Measurements from ENCODE around the gene EVA1A. TPM values are rescaled to one million over a fixed set of nuclear protein-coding genes. Genes with fewer than 3 reads are reported as not detected.
A peak's percentile ranks its signal among the peaks of the same experiment; 100 is the strongest.

EVA1A gene
- total and polyA plus RNA-seq, 4 donors = 45.7 to 206 (median 100) TPM

DNA sequence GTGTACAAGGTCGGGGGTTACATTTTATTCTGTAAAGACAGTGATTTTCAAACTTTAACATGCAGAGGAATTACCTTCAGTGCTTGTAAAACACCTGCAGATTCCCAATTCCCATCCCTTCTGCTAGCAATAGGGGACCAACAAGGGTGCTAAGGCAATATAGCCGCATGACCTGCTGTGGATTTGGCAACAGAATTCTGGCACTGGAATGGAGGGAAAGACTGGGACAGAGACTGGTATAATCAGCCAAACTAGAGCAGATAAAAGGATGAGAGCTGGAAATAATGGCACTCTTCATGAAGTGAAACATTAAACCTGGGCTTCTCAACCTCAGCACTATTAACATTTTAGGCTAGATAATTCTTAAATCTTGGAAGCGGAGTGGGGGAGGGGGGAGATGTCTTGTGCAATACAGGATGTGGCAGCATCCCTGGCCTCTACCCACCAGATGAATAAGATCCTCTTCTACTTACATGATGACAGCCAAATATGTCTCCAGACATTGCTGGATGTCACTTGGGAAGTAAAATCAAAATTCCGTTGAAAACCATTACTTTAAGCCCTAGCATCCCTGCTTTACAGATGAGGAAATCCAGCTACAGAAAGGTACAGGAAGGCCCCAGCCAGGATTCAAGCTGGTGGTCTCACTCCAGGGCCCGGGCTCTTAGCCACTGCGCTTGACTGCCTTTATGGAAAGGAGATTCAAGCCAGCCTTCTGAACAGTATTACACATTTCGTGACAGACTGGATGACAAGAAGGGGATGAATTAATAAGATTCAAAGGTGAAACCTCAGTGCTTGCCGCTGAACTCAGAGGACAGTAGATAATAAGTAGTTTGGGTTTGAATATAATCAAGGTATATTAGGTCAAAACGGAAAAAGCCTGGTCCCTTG, 1.7 kb downstream of the EVA1A start:
- H3K4me1 ChIP-seq (ENCODE audit: control insufficient read depth in 4 of 4, insufficient read depth in 4 of 4, low read length in 3 of 4) = peaks cover 0 to 29% (median 20%) of the 10 kb centered on the region in 4 donors
- H3K9ac ChIP-seq (ENCODE audit: low read depth in 1 of 2, low read length in 2 of 2) = no peak overlapping the region
- TF ChIP-seq, protein P1, sequence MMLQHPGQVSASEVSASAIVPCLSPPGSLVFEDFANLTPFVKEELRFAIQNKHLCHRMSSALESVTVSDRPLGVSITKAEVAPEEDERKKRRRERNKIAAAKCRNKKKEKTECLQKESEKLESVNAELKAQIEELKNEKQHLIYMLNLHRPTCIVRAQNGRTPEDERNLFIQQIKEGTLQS (IDR thresholded peaks at IDR 0.05) = no peak
- TF ChIP-seq SP1 (IDR thresholded peaks at IDR 0.05) (no peak), EGR1 (IDR thresholded peaks at IDR 0.05; ENCODE audit: low read depth in 2 of 2) (no peak)
- DNase-seq (ENCODE audit: low spot score) = peak; percentile 17
- H3K9me3 ChIP-seq (ENCODE audit: control insufficient read depth in 4 of 4, low read length in 3 of 4) = no peaks in the 10 kb centered on the region
- H3K36me3 ChIP-seq (ENCODE audit: control insufficient read depth in 4 of 4, insufficient read depth in 3 of 4, low read depth in 1 of 4, low read length in 3 of 4) = no peaks in the 10 kb centered on the region
- H3K4me3 ChIP-seq (ENCODE audit: low read depth in 1 of 3, low read length in 3 of 3) = peak overlapping the region in 2 of 3 donors; percentile 16 to 53
- H3K27ac ChIP-seq (ENCODE audit: low read depth in 1 of 2, low read length in 2 of 2) = peak overlapping the region in 1 of 2 donors; percentile 49
- no peaks in the 10 kb centered on the region for H3K27me3 ChIP-seq (ENCODE audit: control insufficient read depth in 4 of 4, insufficient read depth in 4 of 4, low read length in 3 of 4)
- WGBS = 65% methylated on average over 9 of the region's 9 CpGs

DNA sequence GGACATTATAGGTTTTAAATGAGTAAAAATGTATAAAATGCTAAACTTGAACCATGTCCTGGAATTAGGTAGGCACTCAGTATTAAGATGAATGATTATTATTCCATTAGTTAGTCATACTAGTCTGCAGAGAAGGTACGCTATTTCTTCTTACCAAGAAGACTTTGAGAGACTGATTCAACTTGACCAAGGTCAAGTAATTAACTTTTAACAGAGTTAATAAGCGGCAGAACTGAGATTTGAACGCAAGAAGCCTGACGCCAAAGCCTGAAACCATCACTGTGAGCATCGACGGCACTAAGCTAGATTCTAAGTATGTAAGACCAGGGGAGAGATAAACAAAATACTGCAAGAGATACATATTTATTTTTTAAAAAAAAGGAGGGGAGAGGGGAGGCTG, 2.6 kb downstream of the EVA1A start:
- H3K27me3 ChIP-seq (ENCODE audit: control insufficient read depth in 4 of 4, insufficient read depth in 4 of 4, low read length in 3 of 4) = no peaks in the 10 kb centered on the region
- H3K9me3 ChIP-seq (ENCODE audit: control insufficient read depth in 4 of 4, low read length in 3 of 4) = no peaks in the 10 kb centered on the region
- no peak overlapping the region for H3K9ac ChIP-seq (ENCODE audit: low read depth in 1 of 2, low read length in 2 of 2)
- H3K27ac ChIP-seq (ENCODE audit: low read depth in 1 of 2, low read length in 2 of 2) = no peak overlapping the region
- H3K4me3 ChIP-seq (ENCODE audit: low read depth in 1 of 3, low read length in 3 of 3) = no peak overlapping the region
- no peaks in the 10 kb centered on the region for H3K36me3 ChIP-seq (ENCODE audit: control insufficient read depth in 4 of 4, insufficient read depth in 3 of 4, low read depth in 1 of 4, low read length in 3 of 4)
- WGBS = 97% methylated on average over 6 of the region's 6 CpGs
- peak; percentile 10 for DNase-seq (ENCODE audit: low spot score)
- TF ChIP-seq EGR1 (IDR thresholded peaks at IDR 0.05; ENCODE audit: low read depth in 2 of 2) (no peak), YY1 (IDR thresholded peaks at IDR 0.05) (no peak), TAF1 (conservative IDR thresholded peaks at IDR 0.05) (no peak), SP1 (IDR thresholded peaks at IDR 0.05) (no peak)
- TF ChIP-seq, protein P2, sequence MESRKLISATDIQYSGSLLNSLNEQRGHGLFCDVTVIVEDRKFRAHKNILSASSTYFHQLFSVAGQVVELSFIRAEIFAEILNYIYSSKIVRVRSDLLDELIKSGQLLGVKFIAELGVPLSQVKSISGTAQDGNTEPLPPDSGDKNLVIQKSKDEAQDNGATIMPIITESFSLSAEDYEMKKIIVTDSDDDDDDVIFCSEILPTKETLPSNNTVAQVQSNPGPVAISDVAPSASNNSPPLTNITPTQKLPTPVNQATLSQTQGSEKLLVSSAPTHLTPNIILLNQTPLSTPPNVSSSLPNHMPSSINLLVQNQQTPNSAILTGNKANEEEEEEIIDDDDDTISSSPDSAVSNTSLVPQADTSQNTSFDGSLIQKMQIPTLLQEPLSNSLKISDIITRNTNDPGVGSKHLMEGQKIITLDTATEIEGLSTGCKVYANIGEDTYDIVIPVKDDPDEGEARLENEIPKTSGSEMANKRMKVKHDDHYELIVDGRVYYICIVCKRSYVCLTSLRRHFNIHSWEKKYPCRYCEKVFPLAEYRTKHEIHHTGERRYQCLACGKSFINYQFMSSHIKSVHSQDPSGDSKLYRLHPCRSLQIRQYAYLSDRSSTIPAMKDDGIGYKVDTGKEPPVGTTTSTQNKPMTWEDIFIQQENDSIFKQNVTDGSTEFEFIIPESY (IDR thresholded peaks at IDR 0.05) = no peak
- TF ChIP-seq, protein P1 (IDR thresholded peaks at IDR 0.05) = no peak
- TF ChIP-seq, protein P3, sequence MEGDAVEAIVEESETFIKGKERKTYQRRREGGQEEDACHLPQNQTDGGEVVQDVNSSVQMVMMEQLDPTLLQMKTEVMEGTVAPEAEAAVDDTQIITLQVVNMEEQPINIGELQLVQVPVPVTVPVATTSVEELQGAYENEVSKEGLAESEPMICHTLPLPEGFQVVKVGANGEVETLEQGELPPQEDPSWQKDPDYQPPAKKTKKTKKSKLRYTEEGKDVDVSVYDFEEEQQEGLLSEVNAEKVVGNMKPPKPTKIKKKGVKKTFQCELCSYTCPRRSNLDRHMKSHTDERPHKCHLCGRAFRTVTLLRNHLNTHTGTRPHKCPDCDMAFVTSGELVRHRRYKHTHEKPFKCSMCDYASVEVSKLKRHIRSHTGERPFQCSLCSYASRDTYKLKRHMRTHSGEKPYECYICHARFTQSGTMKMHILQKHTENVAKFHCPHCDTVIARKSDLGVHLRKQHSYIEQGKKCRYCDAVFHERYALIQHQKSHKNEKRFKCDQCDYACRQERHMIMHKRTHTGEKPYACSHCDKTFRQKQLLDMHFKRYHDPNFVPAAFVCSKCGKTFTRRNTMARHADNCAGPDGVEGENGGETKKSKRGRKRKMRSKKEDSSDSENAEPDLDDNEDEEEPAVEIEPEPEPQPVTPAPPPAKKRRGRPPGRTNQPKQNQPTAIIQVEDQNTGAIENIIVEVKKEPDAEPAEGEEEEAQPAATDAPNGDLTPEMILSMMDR (IDR thresholded peaks at IDR 0.05; ENCODE audit: low read depth, low read length, missing input control) = no peak
- peaks cover 0 to 29% (median 20%) of the 10 kb centered on the region in 4 donors for H3K4me1 ChIP-seq (ENCODE audit: control insufficient read depth in 4 of 4, insufficient read depth in 4 of 4, low read length in 3 of 4)

DNA sequence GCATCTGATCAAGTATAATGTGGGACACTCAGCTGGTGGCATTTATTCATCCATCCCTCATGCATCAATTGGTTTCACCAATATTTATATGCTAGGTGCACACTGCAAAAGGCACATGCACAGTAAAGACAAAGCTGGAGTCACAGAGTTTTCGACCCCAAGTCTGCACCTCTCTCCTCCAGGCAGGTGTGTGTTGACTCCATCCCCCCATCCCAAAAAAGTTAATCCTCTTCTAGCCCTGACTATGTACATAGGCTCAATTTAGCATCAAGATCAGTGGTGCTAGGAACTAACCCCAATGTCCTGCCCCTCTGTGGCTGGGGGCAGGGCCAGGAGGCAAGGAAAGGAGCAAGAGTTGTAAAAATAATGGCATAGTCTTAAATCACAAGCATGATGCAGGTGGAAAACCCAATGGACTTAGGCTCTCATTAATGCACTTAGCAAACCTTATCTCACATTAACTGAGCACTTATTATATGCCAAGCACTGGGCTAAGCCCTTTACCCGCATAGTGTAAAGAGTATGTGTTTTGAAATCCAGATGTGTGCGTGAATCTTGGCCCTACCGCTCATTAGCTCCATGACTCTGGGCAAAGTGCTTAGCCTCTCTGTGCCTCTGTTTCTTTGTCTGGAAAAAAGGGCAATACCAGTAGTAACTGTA, 3.1 kb downstream of the EVA1A start:
- H3K4me1 ChIP-seq (ENCODE audit: control insufficient read depth in 4 of 4, insufficient read depth in 4 of 4, low read length in 3 of 4) = peaks cover 0 to 29% (median 20%) of the 10 kb centered on the region in 4 donors
- H3K4me3 ChIP-seq (ENCODE audit: low read depth in 1 of 3, low read length in 3 of 3) = no peak overlapping the region
- DNase-seq (ENCODE audit: low spot score) = peak; percentile 3
- no peaks in the 10 kb centered on the region for H3K27me3 ChIP-seq (ENCODE audit: control insufficient read depth in 4 of 4, insufficient read depth in 4 of 4, low read length in 3 of 4)
- H3K9ac ChIP-seq (ENCODE audit: low read depth in 1 of 2, low read length in 2 of 2) = no peak overlapping the region
- WGBS = 85% methylated on average over 4 of the region's 4 CpGs
- H3K27ac ChIP-seq (ENCODE audit: low read depth in 1 of 2, low read length in 2 of 2) = no peak overlapping the region
- no peaks in the 10 kb centered on the region for H3K9me3 ChIP-seq (ENCODE audit: control insufficient read depth in 4 of 4, low read length in 3 of 4)
- H3K36me3 ChIP-seq (ENCODE audit: control insufficient read depth in 4 of 4, insufficient read depth in 3 of 4, low read depth in 1 of 4, low read length in 3 of 4) = no peaks in the 10 kb centered on the region
- TF ChIP-seq, protein P1 (IDR thresholded peaks at IDR 0.05) = no peak
- no peak for TF ChIP-seq NR2F2 (IDR thresholded peaks at IDR 0.05)
- TF ChIP-seq RAD21 (IDR thresholded peaks at IDR 0.05) = no peak
- TF ChIP-seq FOXA1 (IDR thresholded peaks at IDR 0.05) = no peak
- no peak for TF ChIP-seq FOXA2 (IDR thresholded peaks at IDR 0.05)
- TF ChIP-seq, protein P4, sequence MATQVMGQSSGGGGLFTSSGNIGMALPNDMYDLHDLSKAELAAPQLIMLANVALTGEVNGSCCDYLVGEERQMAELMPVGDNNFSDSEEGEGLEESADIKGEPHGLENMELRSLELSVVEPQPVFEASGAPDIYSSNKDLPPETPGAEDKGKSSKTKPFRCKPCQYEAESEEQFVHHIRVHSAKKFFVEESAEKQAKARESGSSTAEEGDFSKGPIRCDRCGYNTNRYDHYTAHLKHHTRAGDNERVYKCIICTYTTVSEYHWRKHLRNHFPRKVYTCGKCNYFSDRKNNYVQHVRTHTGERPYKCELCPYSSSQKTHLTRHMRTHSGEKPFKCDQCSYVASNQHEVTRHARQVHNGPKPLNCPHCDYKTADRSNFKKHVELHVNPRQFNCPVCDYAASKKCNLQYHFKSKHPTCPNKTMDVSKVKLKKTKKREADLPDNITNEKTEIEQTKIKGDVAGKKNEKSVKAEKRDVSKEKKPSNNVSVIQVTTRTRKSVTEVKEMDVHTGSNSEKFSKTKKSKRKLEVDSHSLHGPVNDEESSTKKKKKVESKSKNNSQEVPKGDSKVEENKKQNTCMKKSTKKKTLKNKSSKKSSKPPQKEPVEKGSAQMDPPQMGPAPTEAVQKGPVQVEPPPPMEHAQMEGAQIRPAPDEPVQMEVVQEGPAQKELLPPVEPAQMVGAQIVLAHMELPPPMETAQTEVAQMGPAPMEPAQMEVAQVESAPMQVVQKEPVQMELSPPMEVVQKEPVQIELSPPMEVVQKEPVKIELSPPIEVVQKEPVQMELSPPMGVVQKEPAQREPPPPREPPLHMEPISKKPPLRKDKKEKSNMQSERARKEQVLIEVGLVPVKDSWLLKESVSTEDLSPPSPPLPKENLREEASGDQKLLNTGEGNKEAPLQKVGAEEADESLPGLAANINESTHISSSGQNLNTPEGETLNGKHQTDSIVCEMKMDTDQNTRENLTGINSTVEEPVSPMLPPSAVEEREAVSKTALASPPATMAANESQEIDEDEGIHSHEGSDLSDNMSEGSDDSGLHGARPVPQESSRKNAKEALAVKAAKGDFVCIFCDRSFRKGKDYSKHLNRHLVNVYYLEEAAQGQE (IDR thresholded peaks at IDR 0.05) = no peak
- TF ChIP-seq, protein P2 (IDR thresholded peaks at IDR 0.05) = no peak
- no peak for TF ChIP-seq TAF1 (conservative IDR thresholded peaks at IDR 0.05)
- TF ChIP-seq SP1 (IDR thresholded peaks at IDR 0.05) = no peak
- TF ChIP-seq GABPA (IDR thresholded peaks at IDR 0.05 in 1 of 2, conservative IDR thresholded peaks at IDR 0.05 in 1 of 2) = no peak
- TF ChIP-seq YY1 (IDR thresholded peaks at IDR 0.05) = no peak
